GM18502 (cell line): ENCODE results near the gene PLA2G4C.

Experiments used
- ATAC-seq: cut with Tn5 transposase; IDR thresholded peaks from one replicate; pipeline ENCODE4 v1.9.1; 2021; ENCODE audit warnings: mild to moderate bottlenecking; ENCODE audit not compliant: unreplicated experiment, poor library complexity

PLA2G4C gene

GRCh38 chr19:48110350-48110966 lies at the start of gene PLA2G4C:
Gene PLA2G4C (minus strand): TSS chr19:48110817. CDS start chr19:48106529, 4,288 bp downstream.
- ATAC-seq = peak; percentile 67

DNA sequence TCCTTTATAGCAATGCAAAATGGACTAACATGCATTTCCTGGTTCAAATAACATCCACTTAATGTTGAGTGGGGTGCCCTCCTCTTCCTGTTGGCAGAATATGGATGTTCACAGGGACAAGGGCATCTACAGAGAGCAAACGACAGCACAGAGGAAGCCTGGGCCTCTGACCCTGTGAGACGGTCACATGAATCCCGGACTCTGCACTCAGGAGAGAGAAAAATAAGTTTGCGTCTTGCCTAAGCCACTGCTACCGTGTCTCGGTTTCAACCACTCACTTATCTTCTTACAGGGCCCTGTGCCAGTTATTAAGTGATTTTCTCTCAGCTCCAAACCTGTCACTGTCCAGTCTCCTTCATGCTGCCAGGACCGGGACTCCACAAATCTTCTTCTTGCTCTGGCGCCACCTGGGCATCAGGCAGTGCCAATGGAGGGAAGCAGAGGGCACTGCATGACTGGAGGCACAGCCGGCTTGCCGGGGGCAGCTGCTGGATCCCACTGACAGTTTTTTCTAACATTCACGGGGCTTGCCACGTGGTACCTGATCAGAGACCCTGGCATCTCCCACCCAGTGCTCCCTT lies 47.7 kb upstream of the PLA2G4C start:
- ATAC-seq = no peak

DNA sequence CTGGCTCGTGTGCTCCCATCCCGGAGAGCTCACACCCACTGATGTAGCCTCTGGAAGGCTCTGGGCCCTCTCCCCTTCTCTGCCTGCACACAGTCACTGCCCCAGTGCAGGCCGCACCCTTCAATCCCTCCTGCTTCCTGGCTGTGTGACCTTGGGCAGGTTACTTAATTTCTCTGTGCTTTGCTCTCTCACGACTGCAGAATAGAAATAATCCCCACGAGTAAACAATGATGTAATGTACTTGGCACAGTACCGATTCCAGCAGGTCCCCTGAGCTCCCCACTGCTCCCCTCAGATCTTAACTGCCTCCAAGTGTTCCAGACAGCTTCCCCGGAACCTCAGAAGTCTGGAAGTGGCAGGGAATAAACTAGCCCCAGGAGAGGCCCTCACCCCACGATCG lies 43.4 kb upstream of the PLA2G4C start:
- no peak for ATAC-seq

DNA sequence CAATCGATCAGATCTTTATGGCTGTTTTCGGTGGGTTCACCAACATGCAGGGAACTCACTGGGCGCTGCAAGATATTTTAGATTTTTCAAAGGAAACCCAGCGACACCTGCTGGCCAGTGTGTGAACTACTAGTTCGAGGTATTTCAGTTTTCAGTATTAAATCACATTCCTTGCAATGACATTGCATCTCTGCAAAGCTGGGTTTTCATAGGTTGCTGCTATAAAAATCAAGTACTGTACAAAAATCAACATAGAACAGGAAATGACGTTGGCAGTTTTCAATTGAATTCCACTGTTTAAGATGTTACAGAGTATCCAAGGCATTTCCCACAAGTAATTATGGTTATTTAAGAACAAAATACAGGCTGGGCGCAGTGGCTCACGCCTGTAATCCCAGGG lies 41.9 kb upstream of the PLA2G4C start:
- ATAC-seq = no peak

DNA sequence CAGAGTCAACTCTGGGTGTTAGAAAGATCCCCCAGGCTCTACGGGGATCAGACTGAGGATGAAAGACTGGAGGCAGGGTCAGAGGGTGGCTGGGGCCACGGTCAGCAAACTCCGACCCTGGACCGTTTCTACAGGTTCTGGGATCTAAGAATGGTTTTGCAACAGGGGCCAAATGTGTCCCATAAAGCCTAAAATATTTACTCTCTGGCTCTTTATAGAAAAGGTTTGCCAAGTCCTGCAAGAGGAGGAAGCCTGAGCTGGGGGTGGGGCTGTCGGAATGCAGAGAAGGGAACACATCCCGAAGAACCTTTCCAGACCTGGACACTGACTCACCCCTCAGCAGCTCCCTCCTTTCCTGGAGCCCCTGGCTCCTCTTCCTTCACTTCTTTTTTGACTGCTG lies 38.8 kb upstream of the PLA2G4C start:
- ATAC-seq = no peak

DNA sequence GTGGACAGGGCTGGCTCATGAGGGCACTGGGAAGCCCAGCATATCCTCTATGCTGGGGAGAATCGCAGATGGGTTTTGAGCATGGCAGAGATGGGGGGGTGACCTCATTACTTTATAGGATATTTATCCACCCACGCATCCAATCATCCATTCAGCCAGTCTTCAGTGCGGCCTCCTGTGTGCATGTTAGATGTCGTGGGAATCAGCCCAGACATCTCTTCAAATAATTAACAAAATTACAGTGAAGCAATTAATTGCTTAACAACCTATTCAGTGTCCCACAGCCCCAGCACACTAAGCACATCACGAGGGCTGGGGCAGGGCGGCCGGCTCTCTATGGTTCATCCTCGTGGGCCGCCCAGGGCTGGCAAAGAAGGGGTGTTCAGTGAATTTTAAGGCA lies 38.0 kb upstream of the PLA2G4C start:
- ATAC-seq = no peak

GRCh38 chr19:48147597-48148175 lies 37.1 kb upstream of the PLA2G4C start:
- no peak for ATAC-seq

DNA sequence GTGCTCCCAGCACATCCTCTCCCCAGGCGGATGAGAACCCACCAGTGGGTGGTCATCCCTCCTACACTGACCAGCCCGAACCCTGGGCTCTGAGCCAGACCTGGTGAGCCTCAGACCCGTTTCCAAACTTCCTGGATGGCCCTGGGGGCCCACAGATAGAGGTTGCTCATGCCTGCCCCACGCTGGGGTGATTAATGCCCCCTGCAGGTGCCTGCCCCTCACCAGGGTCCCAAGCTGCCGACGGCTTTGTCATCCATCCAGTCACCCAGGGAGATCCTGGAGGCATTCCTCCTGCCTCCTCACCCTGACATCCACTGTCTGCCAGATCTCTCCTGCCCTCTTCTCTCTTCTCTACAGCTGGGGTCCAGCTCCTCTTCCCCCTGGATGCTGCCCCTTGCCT lies 28.4 kb upstream of the PLA2G4C start:
- no peak for ATAC-seq

GRCh38 chr19:48137411-48137810 lies 26.8 kb upstream of the PLA2G4C start:
- no peak for ATAC-seq

- ATAC-seq = no peak
Measured at GRCh38 chr19:48136547-48136946, 25.9 kb upstream of the PLA2G4C start.

- no peak for ATAC-seq
Measured at GRCh38 chr19:48135411-48135810, 24.8 kb upstream of the PLA2G4C start.

GRCh38 chr19:48133094-48133493 lies 22.5 kb upstream of the PLA2G4C start:
- ATAC-seq = no peak

DNA sequence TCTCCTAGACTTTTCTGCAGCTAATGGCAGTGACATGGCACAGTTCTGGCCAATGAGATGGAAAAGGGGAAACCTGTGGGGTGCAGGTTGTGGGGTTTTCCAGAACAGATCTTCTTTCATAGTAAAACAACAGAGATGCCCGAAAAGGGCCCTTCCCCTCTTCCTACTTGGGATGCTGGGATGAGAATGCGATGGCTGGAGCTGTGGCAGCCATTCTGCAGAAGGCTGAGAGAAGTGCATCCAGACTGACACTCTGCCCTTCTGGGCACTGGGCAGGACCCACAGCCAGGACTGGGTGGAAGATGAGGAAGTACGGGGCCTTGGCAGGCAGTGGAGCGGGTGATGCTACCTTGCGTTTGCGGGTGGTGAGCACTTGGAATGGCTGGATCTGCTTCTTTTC lies 16.9 kb upstream of the PLA2G4C start:
- no peak for ATAC-seq

DNA sequence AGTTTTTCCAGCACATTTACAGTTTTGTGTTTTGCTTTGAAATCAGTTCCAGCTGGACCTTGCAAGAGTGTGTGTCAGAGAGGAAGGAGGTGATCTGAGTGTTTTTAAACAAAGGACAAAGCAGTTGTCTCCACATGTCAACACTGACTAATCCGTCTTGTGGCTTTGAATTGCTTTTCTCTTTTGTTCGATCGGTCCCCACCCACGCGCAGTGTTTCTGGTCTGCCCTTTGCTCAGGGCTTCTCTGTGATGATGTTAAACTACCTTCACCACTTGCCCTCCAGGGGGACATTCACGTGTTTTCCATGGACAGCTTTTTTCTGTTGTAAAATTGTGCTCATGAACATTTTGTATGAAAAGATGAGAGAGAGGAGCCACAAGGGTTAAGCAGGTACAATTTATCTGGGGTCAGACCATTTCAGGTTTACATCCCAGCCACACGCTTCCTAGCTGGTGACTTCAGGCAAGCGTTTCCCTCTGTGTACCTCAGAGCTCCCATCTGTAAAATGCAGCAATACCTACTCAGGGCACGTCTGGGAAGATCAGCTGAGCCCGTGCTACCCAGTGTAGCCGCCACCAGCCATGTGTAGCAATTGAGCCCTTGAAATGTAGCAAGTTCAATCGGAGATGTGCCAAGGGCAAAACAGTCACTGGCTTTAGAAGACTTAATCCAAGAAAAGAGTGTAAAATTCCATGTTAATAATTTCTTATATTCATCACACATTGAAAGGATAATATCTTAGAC lies 13.5 kb upstream of the PLA2G4C start:
- ATAC-seq = no peak

DNA sequence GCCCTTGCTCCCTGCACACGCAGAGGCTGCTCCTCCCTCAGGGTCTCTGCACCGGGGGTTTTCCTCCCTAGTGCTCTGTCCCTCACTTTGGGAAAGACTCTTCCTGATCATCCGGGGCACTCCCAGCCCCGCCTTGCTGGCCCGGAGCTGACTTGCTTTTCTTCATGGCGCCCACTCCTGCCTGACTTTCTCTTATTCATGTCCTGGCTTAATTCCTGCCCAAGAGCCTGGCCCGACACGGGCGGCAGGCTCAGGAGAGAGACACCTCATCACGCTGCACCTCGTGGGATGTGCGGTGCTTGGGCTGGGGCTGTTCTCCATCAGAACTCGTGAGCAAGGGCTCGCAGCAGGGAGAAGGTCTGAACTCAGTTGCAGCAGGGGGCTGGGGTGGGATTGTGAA lies 11.8 kb upstream of the PLA2G4C start:
- ATAC-seq = no peak

DNA sequence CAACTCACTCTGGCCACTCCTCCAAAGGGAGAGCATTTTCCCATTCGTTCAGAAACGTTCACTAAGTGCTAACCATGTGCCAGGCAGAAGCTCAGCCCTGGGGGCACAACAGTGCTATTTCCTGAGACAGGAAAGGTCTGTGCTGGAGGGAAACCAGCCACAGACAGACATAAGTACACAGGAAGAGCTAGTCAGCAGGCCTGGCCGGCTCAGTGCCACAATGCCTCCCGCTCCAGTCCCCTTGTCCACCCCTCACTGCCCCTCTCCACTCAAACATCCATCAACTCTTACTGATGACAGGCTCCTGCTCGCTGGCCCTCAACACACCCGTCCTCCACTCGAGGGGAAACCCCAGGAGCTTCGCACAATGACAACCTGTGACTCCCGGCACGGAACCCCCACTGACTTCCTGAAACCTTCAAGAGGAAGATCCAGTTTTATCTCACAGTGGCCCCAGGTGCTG lies 11.3 kb upstream of the PLA2G4C start:
- no peak for ATAC-seq

GRCh38 chr19:48121066-48121465 lies 10.4 kb upstream of the PLA2G4C start:
- ATAC-seq = no peak

GRCh38 chr19:48120505-48120904 lies 9.9 kb upstream of the PLA2G4C start:
- no peak for ATAC-seq

- no peak for ATAC-seq
Measured at GRCh38 chr19:48118131-48118517, 7.5 kb upstream of the PLA2G4C start.

GRCh38 chr19:48117515-48118130 lies 7.0 kb upstream of the PLA2G4C start:
- no peak for ATAC-seq
